IPS-NIHi11 (cell line): ENCODE measurements around the gene LRRC15.

Experiments used
- DNase-seq: peaks from one replicate; pipeline ENCODE4 v3.0.0; 2012; ENCODE audit warnings: mixed read lengths, low spot score

The LRRC15 gene

GRCh38 chr3:194332858-194333211 lies 36.7 kb downstream of the LRRC15 start:
- no peak for DNase-seq

- DNase-seq: no peak
Measured at GRCh38 chr3:194330579-194330978, 39.0 kb downstream of the LRRC15 start.

GRCh38 chr3:194330160-194330559 lies 39.4 kb downstream of the LRRC15 start:
- DNase-seq: no peak

- no peak for DNase-seq
Measured at GRCh38 chr3:194329583-194329965, 40.0 kb downstream of the LRRC15 start.

- no peak for DNase-seq
Measured at GRCh38 chr3:194328942-194329582, 40.5 kb downstream of the LRRC15 start.

GRCh38 chr3:194328053-194328657 lies 41.4 kb downstream of the LRRC15 start:
- no peak for DNase-seq

- no peak for DNase-seq
Measured at GRCh38 chr3:194327218-194328052, 42.1 kb downstream of the LRRC15 start.

- DNase-seq: no peak
Measured at GRCh38 chr3:194326968-194327217, 42.6 kb downstream of the LRRC15 start.

- DNase-seq: no peak
Measured at GRCh38 chr3:194326192-194326967, 43.2 kb downstream of the LRRC15 start.

- no peak for DNase-seq
Measured at GRCh38 chr3:194325424-194326153, 44.0 kb downstream of the LRRC15 start.

GRCh38 chr3:194324823-194325327 lies 44.7 kb downstream of the LRRC15 start:
- no peak for DNase-seq

- no peak for DNase-seq
Measured at GRCh38 chr3:194323785-194324735, 45.5 kb downstream of the LRRC15 start.

- DNase-seq: no peak
Measured at GRCh38 chr3:194322678-194323211, 46.8 kb downstream of the LRRC15 start.

- no peak for DNase-seq
Measured at GRCh38 chr3:194321693-194322640, 47.6 kb downstream of the LRRC15 start.

GRCh38 chr3:194320744-194321243 lies 48.7 kb downstream of the LRRC15 start:
- no peak for DNase-seq

GRCh38 chr3:194320100-194320499 lies 49.4 kb downstream of the LRRC15 start:
- DNase-seq: no peak

- DNase-seq: no peak
Measured at GRCh38 chr3:194318511-194319161, 50.9 kb downstream of the LRRC15 start.

GRCh38 chr3:194316918-194317317 lies 52.6 kb downstream of the LRRC15 start:
- no peak for DNase-seq

- no peak for DNase-seq
Measured at GRCh38 chr3:194315965-194316361, 53.6 kb downstream of the LRRC15 start.
